Lower lobe of right lung (tissue), 2 donors: ENCODE measurements around the gene DLX4. TPM values are rescaled to one million over a fixed set of nuclear protein-coding genes. Genes with fewer than 3 reads are reported as not detected.

Experiments used
- ATAC-seq, 2 donors: fragments of 200-7000 bp; cut with Tn5 transposase; one replicate each; pipeline ENCODE4 v1.9.1; 2020 to 2022; ENCODE audit warnings: mild to moderate bottlenecking in 2 of 2, moderate library complexity in 2 of 2
- DNase-seq: peaks from one replicate; pipeline ENCODE4 v3.0.0-alpha.2; 2020
- H3K27ac ChIP-seq: fragments of 200-600 bp; one replicate; pipeline ENCODE4 v1.8.0; 2022
- H3K27me3 ChIP-seq: fragments of 200-600 bp; one replicate; pipeline ENCODE4 v1.8.0; 2022; ENCODE audit warnings: low read depth
- H3K36me3 ChIP-seq: fragments of 200-600 bp; one replicate; pipeline ENCODE4 v1.8.0; 2022; ENCODE audit warnings: mild to moderate bottlenecking
- H3K4me1 ChIP-seq: fragments of 200-600 bp; one replicate; pipeline ENCODE4 v1.8.0; 2022
- H3K4me3 ChIP-seq: fragments of 200-600 bp; one replicate; pipeline ENCODE4 v1.8.0; 2022; ENCODE audit warnings: mild to moderate bottlenecking
- H3K9me3 ChIP-seq: fragments of 200-600 bp; one replicate; pipeline ENCODE4 v1.8.0; 2022
- CTCF ChIP-seq: fragments of 200-600 bp; IDR thresholded peaks from one replicate; pipeline ENCODE4 v1.8.0; 2022; ENCODE audit warnings: antibody characterized with exemption, mild to moderate bottlenecking
- intact Hi-C: fragments of 100-400 bp; cut with DNase I; formaldehyde crosslinking; loops from one replicate; pipeline ENCODE4 v1.11.0; 2022
- total RNA-seq: library from RNA; stranded (reverse); fragmentation: NEBNext Ultra II Directional; extraction: Animal tissue kit (Norgen Biotek cat#: 25700); gene quantifications from one replicate; pipeline ENCODE4 v1.2.1, GENCODE V29; 2021
- donor health status: DM: no; HTN: yes; CAD: no; lungs with severe emphysema.

DLX4 gene
- total RNA-seq, 1 donor from 2014 or later: 3.0 TPM

GRCh38 chr17:49955157-49955556 lies 13.8 kb upstream of the DLX4 start:
- no peak for TF ChIP-seq CTCF
- H3K36me3 ChIP-seq: no peaks in the 10 kb centered on the region
- no peak overlapping the region for H3K27ac ChIP-seq
- H3K4me1 ChIP-seq: no peaks in the 10 kb centered on the region
- no peak for ATAC-seq
- no peak for DNase-seq
- intact Hi-C loops: no loop called here
- no peaks in the 10 kb centered on the region for H3K9me3 ChIP-seq
- H3K4me3 ChIP-seq: no peak overlapping the region
- peaks cover 36% of the 10 kb centered on the region for H3K27me3 ChIP-seq

- intact Hi-C loops: no loop called here
- Histone ChIP-seq H3K9me3 (no peaks in the 10 kb centered on the region), H3K27me3 (peaks cover 36% of the 10 kb centered on the region), H3K27ac (no peak overlapping the region), H3K36me3 (no peaks in the 10 kb centered on the region), H3K4me3 (no peak overlapping the region), H3K4me1 (no peaks in the 10 kb centered on the region)
- DNase-seq (no peak), ATAC-seq (no peak)
- no peak for TF ChIP-seq CTCF
These were observed 12.2 kb upstream of the DLX4 start for GRCh38 chr17:49956780-49957179.

GRCh38 chr17:49957350-49957749 lies 11.6 kb upstream of the DLX4 start:
- Histone ChIP-seq H3K9me3 (no peaks in the 10 kb centered on the region), H3K27ac (no peak overlapping the region), H3K4me3 (no peak overlapping the region), H3K36me3 (no peaks in the 10 kb centered on the region), H3K4me1 (no peaks in the 10 kb centered on the region), H3K27me3 (peaks cover 38% of the 10 kb centered on the region)
- intact Hi-C loops: no loop called here
- TF ChIP-seq CTCF: no peak
- ATAC-seq (no peak), DNase-seq (no peak)

GRCh38 chr17:49958723-49959122 lies 10.3 kb upstream of the DLX4 start:
- TF ChIP-seq CTCF: no peak
- no peak for DNase-seq
- Histone ChIP-seq H3K4me3 (no peak overlapping the region), H3K4me1 (peaks cover under 1% of the 10 kb centered on the region), H3K27me3 (peaks cover 41% of the 10 kb centered on the region), H3K9me3 (no peaks in the 10 kb centered on the region), H3K36me3 (no peaks in the 10 kb centered on the region), H3K27ac (no peak overlapping the region)
- intact Hi-C loops: no loop called here
- ATAC-seq: no peak

- no peaks in the 10 kb centered on the region for H3K9me3 ChIP-seq
These were observed 9.6 kb upstream of the DLX4 start for GRCh38 chr17:49959183-49959935.

More at GRCh38 chr17:49959183-49959935, 9.6 kb upstream of the DLX4 start:
- TF ChIP-seq CTCF: no peak
- no peak overlapping the region for H3K4me3 ChIP-seq
- H3K27ac ChIP-seq: no peak overlapping the region
- intact Hi-C loops: no loop called here
- H3K4me1 ChIP-seq: peaks cover 7% of the 10 kb centered on the region
- H3K27me3 ChIP-seq: peaks cover 47% of the 10 kb centered on the region
- no peak for DNase-seq
- no peak for ATAC-seq
- no peaks in the 10 kb centered on the region for H3K36me3 ChIP-seq
